ENCODE data around the gene MYBL2. TPM values are rescaled to one million over a fixed set of nuclear protein-coding genes. Genes with fewer than 3 reads are reported as not detected.

The MYBL2 gene
- polyA plus RNA-seq, 1 of the 3 experiments (the other 2 are of a cell fraction), result 9.7 TPM

DNA sequence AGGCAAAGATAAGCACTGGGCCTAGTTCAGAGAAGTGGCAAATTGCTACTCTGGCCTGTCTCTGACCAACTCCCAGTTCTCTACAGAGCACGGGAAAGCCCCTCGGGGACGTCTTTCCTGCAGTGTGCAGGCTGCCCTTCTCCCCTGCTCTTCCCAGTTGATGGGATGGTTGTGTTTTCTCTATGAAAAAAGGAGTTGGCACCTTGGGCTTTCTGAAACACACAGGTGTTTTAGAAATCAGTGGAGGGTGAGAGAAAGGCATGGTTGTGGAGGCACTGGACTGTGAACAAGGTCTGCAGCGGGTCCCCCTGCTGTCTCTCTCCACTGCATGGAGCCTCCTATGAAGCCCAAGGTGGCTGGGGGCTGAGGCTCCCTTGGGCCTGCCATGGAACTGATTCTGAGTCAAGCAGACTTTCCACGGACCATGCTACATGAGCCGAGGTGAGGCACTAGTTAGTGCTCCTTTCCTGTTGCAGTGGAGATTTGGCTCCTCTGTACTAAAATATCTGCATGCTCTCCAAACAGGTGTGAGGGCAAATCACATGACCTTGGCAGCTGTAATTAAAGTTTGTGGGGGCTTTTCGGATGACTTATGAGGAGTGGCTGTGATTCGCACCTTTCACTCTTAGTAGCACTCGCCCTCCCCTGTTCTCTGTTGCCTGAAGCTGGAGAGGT lies 43.6 kb downstream of the MYBL2 start:
- Histone ChIP-seq H3K4me3 (ENCODE audit: low read depth in 2 of 2, low read length in 1 of 2) (no peak overlapping the region), H3K9me2 (no peaks in the 10 kb centered on the region), H3K79me2 (ENCODE audit: insufficient read depth) (no peaks in the 10 kb centered on the region), H3F3A (replicated peaks; ENCODE audit: insufficient read depth) (no peaks in the 10 kb centered on the region), H3K9me3 (no peaks in the 10 kb centered on the region), H3K4me1 (ENCODE audit: control insufficient read depth in 1 of 2, insufficient read depth in 2 of 2, low read depth in 1 of 2, low read length in 1 of 2) (no peaks in the 10 kb centered on the region), H3K4me2 (no peak overlapping the region), H4K20me1 (ENCODE audit: insufficient read depth) (no peaks in the 10 kb centered on the region), H3K27ac (ENCODE audit: low read depth in 2 of 2, low read length in 1 of 2) (no peak overlapping the region), H2AFZ (ENCODE audit: low read depth) (no peak overlapping the region), H3K36me3 (replicated peaks in 1 of 2; ENCODE audit: control insufficient read depth in 1 of 2, insufficient read depth in 2 of 2, low read length in 1 of 2) (peaks cover 0 to 8% of the 10 kb centered on the region in 2 experiments), H3K27me3 (ENCODE audit: insufficient read depth) (no peaks in the 10 kb centered on the region), H3K9ac (no peak overlapping the region)
- CTCF ChIA-PET, result no interaction called here
- POLR2A ChIA-PET, result interaction anchor here (0.5 kb wide), 1 partner anchor 168 kb away, joined by 3 read pairs; no protein-coding TSS in a partner anchor
- TF ChIP-seq SIN3A (IDR thresholded peaks at IDR 0.05; ENCODE audit: borderline replicate concordance, low read depth, low read length) (no peak), TEAD4 (IDR thresholded peaks at IDR 0.05; ENCODE audit: borderline replicate concordance, insufficient read depth) (no peak), SMC3 (IDR thresholded peaks at IDR 0.05; ENCODE audit: low read depth, low read length) (no peak), EP300 (IDR thresholded peaks at IDR 0.05; ENCODE audit: borderline replicate concordance in 1 of 2, low read depth in 1 of 2, low read length in 1 of 2) (no peak)
- DNase-seq, result no peak
- 94% methylated on average over 7 of the region's 9 CpGs for WGBS (ENCODE audit: low lambda C conversion rate)

DNA sequence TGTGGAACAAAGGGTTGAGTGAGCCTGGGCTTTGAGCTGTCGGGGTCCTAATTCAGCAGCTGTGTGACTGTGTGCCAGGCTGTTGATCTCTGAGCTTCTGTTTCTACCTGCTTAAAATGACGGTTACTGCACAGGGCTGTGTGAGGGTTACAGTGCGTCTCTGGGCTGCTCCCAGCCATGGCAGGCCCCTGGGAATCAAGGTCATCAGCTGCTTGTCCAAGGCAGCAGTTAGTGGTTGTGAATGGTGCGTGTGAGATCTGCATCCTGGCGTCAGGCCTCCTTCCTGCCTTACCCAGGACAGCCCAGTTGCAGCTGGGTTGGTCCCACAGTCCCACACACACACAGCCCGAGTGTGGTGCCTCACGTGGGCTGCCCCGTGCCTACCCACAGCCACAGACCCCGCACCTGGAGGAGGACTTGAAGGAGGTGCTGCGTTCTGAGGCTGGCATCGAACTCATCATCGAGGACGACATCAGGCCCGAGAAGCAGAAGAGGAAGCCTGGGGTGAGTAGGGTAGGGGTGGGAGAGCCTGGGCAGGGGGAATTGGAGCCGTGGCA lies 44.3 kb downstream of the MYBL2 start:
- H2AFZ ChIP-seq (ENCODE audit: low read depth), result no peak overlapping the region
- ChIA-PET POLR2A (interaction anchor here (0.5 kb wide), 1 partner anchor 168 kb away, joined by 3 read pairs; no protein-coding TSS in a partner anchor), CTCF (no interaction called here)
- no peak overlapping the region for H3K27ac ChIP-seq (ENCODE audit: low read depth in 2 of 2, low read length in 1 of 2)
- DNase-seq, result no peak
- no peaks in the 10 kb centered on the region for H3K9me2 ChIP-seq
- no peaks in the 10 kb centered on the region for H3K79me2 ChIP-seq (ENCODE audit: insufficient read depth)
- no peak overlapping the region for H3K9ac ChIP-seq
- H3K36me3 ChIP-seq (replicated peaks in 1 of 2; ENCODE audit: control insufficient read depth in 1 of 2, insufficient read depth in 2 of 2, low read length in 1 of 2), result peaks cover 0 to 10% of the 10 kb centered on the region in 2 experiments
- H4K20me1 ChIP-seq (ENCODE audit: insufficient read depth), result no peaks in the 10 kb centered on the region
- WGBS (ENCODE audit: low lambda C conversion rate), result 98% methylated on average over 11 of the region's 15 CpGs
- no peaks in the 10 kb centered on the region for H3K9me3 ChIP-seq
- H3F3A ChIP-seq (replicated peaks; ENCODE audit: insufficient read depth), result no peaks in the 10 kb centered on the region
- H3K4me3 ChIP-seq (ENCODE audit: low read depth in 2 of 2, low read length in 1 of 2), result no peak overlapping the region
- no peaks in the 10 kb centered on the region for H3K27me3 ChIP-seq (ENCODE audit: insufficient read depth)
- TF ChIP-seq NFIC (IDR thresholded peaks at IDR 0.05; ENCODE audit: borderline replicate concordance) (no peak), YY1 (IDR thresholded peaks at IDR 0.05; ENCODE audit: low read depth) (no peak), TCF12 (IDR thresholded peaks at IDR 0.05) (no peak), GATA2 (CRISPR knock-in tag; IDR thresholded peaks at IDR 0.05) (no peak), GABPA (IDR thresholded peaks at IDR 0.05; ENCODE audit: low read depth) (no peak), EZH2phosphoT487 (IDR thresholded peaks at IDR 0.05; ENCODE audit: borderline replicate concordance, low read depth) (no peak), TAF1 (IDR thresholded peaks at IDR 0.05; ENCODE audit: borderline replicate concordance, low read depth, low read length) (no peak), POLR2AphosphoS5 (IDR thresholded peaks at IDR 0.05; ENCODE audit: low read depth, low read length) (no peak), MEF2A (IDR thresholded peaks at IDR 0.05; ENCODE audit: borderline replicate concordance, low read depth) (no peak), EP300 (IDR thresholded peaks at IDR 0.05; ENCODE audit: borderline replicate concordance in 1 of 2, low read depth in 1 of 2, low read length in 1 of 2) (no peak), JUND (IDR thresholded peaks at IDR 0.05) (no peak), SMC3 (IDR thresholded peaks at IDR 0.05; ENCODE audit: low read depth, low read length) (no peak), RXRA (IDR thresholded peaks at IDR 0.05; ENCODE audit: borderline replicate concordance, low read depth) (no peak), CHD2 (IDR thresholded peaks at IDR 0.05; ENCODE audit: low read length, partially characterized antibody) (no peak), SIN3A (IDR thresholded peaks at IDR 0.05; ENCODE audit: borderline replicate concordance, low read depth, low read length) (no peak)
- TF ChIP-seq, protein P1, sequence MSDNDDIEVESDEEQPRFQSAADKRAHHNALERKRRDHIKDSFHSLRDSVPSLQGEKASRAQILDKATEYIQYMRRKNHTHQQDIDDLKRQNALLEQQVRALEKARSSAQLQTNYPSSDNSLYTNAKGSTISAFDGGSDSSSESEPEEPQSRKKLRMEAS (IDR thresholded peaks at IDR 0.05; ENCODE audit: low read depth), result no peak
- TF ChIP-seq, protein P2, sequence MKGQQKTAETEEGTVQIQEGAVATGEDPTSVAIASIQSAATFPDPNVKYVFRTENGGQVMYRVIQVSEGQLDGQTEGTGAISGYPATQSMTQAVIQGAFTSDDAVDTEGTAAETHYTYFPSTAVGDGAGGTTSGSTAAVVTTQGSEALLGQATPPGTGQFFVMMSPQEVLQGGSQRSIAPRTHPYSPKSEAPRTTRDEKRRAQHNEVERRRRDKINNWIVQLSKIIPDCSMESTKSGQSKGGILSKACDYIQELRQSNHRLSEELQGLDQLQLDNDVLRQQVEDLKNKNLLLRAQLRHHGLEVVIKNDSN (IDR thresholded peaks at IDR 0.05; ENCODE audit: borderline replicate concordance, low read depth), result no peak
- TF ChIP-seq, protein P3, sequence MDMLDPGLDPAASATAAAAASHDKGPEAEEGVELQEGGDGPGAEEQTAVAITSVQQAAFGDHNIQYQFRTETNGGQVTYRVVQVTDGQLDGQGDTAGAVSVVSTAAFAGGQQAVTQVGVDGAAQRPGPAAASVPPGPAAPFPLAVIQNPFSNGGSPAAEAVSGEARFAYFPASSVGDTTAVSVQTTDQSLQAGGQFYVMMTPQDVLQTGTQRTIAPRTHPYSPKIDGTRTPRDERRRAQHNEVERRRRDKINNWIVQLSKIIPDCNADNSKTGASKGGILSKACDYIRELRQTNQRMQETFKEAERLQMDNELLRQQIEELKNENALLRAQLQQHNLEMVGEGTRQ (IDR thresholded peaks at IDR 0.05; ENCODE audit: borderline replicate concordance, low read depth, low read length), result no peak
- H3K4me1 ChIP-seq (ENCODE audit: control insufficient read depth in 1 of 2, insufficient read depth in 2 of 2, low read depth in 1 of 2, low read length in 1 of 2), result no peaks in the 10 kb centered on the region
- no peak overlapping the region for H3K4me2 ChIP-seq

Measured in SK-N-SH (cell line).